ENCODE measurements around the gene CCDC154. TPM values are rescaled to one million over a fixed set of nuclear protein-coding genes. Genes with fewer than 3 reads are reported as not detected.
"Not testable (repeated sequence)": the region's sequence is repeated elsewhere in the genome, so short reads cannot be mapped to it uniquely, and the experiment has no call there.

Gene CCDC154
- total RNA-seq, 2 donors from 2014 or later: 0.55 to 0.59 TPM

DNA sequence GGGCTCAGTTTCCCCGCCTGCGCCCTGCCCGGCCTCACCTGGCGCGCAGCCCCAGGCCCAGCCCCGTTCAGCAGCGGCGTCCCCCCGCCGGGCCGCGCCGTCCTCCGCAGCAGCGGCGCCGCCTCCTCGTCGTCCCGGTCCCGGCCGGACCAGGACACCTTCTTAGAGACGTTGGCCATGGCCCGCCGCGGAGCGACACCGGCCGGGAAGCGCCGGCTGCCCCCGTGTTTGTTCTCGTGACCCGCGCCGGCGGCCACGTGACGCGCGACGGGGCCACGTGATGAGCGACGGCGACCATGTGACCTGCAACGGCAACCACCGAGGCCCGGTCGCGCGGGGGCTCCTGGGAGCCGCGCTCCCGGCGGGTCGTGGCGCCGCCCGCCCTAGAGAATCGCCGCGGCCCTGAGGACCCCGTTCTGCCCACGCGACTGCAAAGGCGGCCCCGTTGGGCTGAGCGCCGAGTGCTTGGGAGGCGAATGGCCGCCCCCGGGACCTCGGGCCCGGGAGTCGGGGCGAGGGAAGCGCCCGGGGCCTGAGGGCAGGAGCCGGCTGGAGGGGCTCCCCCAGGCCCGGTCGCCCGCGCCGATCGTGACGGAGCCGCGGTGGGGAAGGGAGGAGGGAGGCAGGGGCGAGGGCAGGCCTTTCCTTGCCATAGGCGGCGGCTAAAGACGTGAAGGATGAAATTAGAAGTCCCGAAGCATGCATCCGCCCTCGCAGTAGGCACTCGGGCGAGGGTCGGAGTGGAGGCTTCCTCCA is 30.6 kb upstream of the CCDC154 start, which contains the start of gene CLCN7:
TSS of gene CLCN7 (minus strand) at position 233 of the 756 bp plus-strand sequence. CDS start at position 179, 54 bp downstream.
- peak; percentile 99 for ATAC-seq
- intact Hi-C loops (cut with DNase I, micrococcal nuclease): no loop called here
- peak; percentile 89 to 94 for DNase-seq

DNA sequence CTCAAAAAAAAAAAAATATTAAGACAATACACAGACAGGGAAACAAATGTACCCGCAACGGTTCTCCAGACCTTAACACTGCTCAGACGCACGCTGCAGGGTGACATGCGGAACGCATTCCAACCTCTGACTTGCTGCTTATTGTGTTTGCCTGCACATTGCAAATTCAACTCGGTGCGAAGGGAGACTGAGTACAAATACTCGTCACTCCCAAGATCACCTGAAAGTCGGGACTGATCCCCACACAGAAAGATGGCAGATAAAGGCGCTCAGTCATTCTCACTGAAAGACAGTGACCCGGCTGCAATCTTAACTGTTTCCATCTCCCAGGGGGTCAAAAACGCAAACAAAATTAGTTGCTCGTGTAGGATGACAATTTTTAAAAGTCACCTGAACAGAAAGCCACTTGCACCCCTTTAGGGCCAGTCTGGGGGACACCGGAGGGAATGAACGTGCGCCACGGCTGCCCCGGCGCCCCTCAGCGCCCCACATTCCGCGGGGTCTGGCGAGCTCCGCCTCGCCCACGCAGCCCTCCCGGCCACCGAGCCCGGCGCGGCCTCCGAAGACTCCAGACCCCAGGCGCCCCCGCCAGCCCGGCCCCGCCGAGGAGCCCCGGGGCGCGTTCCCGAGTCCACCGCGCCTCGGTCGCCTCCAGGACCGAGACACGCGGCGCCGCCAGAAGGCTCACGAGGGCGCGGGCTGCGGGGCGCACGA is 29.9 kb upstream of the CCDC154 start:
- ATAC-seq: no peak
- intact Hi-C loops (cut with DNase I, micrococcal nuclease): no loop called here
- DNase-seq: no peak

DNA sequence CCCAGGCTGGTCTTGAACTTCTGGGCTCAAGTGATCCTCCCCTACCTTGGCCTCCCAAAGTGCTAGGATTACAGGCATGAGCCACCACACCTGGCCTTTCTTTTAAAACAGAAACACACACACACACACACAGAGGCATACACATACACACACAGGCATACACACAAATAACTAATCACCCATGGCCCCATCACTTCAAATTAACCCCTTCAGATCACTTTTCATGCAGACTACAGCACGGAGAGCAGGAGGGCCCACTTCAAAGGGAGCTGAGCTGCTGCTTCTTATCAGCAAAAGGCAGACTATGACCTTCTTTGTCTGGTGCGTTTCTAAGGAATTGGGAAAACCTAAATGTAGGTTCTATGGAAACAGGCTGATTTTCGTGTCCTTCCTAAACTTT is 28.6 kb upstream of the CCDC154 start:
- ATAC-seq (no peak), DNase-seq (no peak)
- intact Hi-C loops (cut with DNase I, micrococcal nuclease): no loop called here

DNA sequence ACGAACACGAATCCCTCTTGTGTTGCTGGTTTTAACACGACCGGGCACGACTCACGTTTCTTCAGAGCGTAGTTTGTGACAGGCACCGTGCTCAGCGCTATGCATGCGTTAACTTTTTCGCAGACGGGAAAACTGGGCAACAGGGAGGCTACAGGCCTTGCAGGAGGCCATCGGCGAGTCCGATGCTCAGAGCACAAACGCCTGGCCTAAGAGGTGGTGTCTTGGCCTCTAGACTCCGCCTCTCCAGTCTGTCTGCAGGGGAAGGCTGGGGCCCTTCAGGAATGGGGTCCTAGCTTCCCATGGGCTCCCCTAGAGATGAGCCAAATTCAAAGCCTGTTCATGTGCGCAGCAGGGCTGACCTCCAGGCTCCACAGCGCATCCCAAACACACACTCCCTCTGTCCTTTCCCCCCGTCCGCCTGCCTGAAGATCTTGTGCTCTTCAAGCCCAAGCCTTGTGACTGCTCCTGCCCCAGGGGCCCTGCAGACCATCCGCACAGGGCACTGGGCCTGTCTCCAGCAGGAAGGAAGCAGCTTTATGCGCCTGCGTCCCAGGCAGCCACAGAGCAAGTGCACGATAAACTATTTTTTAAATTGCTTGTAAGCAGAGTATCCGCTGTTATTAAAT is 27.3 kb upstream of the CCDC154 start:
- DNase-seq (no peak), ATAC-seq (no peak)
- intact Hi-C loops (cut with DNase I, micrococcal nuclease): no loop called here

DNA sequence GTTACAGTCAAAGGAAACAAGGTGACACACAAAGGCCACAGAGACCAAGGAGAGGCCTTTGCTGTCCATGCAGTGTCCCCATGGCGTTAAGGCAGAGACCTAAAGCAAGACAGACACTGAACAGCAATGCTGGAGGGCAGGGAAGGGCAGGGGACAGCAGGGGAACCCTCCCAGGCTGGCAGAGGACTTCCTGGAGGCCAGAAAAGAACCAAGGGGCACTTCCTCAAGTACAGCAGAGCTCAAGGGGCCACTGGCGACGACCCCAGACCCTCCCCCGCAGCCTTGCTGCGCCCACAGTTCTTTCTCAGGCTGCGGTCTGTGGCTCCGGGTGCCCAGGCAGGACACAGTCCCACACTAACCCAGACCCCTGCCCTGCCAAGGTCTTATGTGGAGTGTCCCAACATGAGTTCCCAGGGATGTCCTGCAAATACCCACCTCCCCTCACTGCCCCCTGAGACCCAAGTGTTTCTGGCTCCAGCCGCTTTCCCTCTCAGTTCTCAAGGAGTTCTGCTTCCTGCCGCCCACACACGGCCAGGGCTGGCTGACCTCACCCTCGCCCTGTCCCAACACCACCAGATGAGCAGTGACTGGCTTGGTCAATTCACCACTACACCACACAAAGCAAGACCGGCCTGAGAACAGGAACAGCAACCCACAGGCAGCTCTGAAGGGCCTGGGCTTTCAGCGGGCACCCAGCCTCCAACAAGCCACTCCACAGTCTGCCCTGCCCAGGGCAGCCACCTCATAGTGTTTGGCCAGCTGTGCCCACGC is 26.3 kb upstream of the CCDC154 start:
- DNase-seq (no peak), ATAC-seq (no peak)
- intact Hi-C loops (cut with DNase I, micrococcal nuclease): no loop called here

DNA sequence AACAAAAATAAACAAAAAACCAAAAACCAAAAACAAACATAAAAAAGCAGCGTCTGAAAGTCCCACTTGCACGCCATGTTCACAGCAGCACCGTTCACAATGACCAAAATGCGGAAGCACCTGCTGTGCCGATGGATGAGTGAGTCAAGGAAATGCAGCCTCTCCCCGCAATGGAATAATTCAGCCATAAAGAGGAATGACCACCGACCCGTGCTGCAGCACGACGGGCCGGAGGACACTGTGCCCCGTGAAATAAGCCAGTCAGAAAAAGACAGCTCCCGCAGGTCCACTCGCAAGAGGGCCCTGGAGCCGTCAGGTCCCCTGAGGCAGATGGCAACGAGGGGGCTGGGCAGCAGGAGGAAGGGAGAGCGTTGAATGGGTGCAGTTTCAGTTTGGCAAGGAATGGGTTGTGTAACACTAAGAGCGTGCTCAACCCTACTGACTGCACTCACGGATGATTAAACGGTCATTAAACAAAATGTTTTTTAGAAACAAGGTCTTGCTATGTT is 25.4 kb upstream of the CCDC154 start:
- ATAC-seq (no peak), DNase-seq (no peak)
- intact Hi-C loops (cut with DNase I, micrococcal nuclease): no loop called here

DNA sequence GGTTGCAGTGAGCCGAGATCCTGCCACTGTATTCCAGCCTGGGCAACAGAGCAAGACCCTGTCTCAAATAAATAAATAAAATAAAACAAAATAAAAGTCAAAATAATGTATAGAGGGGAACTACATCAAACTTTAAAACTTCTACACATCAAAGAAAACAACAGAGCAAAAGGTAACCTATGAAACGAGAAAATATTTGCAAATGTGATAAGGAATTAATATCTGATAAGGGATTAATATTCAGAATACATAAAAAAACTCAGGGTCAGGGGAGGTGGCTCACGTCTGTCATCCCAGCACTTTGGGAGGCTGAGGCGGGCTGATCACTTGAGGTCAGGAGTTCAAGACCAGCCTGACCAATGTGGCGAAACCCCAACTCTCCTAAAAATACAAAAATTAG is 24.8 kb upstream of the CCDC154 start:
- DNase-seq; ATAC-seq; intact Hi-C loops (cut with DNase I, micrococcal nuclease): not testable (repeated sequence)

DNA sequence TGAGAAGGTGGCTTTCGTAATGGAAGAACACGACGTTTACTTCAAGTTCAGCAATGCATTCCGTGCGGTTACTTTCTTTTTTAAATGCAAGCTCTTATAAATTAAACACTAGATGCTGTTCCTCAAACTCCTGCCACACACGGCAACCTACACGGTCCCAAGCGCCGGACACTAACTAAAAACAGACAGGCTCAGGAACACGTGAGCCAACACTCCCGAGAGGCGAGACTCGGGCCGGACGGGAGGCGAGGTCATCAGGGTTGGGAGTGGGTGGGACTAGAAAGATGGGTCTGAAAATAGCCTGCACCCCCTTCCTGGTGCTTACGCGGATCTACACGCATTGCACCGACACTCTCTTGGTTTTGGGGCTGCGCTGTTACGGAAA is 24.1 kb upstream of the CCDC154 start:
- DNase-seq (no peak), ATAC-seq (no peak)
- intact Hi-C loops (cut with DNase I, micrococcal nuclease): no loop called here

DNA sequence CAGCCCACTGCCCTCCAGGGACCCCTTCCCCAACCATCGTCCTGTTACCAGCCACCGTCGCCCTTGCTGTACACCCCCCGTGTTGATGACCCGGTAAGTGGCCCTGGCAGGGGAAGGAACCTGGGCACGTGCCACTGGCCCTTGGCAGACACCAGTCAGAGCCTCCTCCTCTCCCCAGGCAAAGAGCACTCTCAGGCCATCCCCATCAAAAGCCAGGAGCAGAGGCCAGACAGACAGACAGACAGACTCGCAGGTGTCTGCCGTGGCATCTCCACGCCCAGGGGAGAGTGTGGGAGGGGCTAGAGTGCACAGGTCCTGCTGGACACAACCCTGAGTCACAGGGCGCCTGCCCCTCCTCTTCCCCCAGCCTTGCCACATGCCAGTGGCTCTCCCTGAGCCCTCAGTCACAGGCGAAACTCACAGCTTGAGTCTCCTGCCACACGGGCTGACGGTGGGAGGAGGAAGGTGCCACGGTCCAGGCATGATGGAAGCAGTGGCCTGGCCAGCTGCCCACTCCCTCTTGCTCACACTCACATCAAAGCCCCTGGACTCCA is 22.7 kb upstream of the CCDC154 start:
- ATAC-seq (peak; percentile 28), DNase-seq (no peak)
- intact Hi-C loops (cut with DNase I, micrococcal nuclease): no loop called here

DNA sequence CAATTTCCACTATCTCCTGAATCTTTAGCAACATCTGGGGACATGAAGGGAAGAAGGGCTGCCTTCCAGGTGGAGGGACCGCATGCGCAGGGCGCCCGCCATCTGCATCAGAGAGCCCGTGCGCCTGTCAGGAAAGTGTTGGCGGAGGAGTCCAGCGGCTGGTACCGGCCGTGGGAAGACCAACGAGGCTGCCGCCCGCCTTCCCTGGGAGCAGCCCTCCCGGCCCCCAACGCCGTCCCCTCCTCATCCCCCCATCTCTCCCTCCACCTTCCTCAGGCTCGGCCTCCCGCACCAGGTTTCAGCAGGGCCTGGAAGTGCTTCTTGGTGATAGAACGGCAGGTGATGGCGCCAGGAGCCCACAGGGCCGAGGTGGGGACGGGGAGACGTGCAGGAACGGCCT is 21.7 kb upstream of the CCDC154 start:
- intact Hi-C loops (cut with DNase I, micrococcal nuclease): no loop called here
- no peak for ATAC-seq

DNA sequence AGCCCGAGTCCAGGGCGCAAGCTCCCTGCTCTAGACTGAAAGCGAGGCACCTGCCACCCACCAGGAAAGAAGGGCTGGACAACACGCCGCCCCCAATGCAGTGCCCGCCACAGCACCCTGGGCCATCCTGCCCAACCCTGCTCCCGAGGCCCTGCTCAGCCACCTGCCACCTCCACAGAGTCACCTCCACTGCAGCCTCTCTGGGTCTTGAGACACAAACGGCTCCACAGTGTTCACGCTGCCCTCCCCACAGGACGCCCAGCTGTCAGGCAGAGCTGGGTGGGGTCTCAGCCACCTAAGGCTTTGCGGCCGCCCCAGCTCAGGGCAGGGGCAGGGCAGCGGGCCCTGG is 21.2 kb upstream of the CCDC154 start:
- ATAC-seq (no peak), DNase-seq (no peak)
- intact Hi-C loops (cut with DNase I, micrococcal nuclease): no loop called here

More for the DNA sequence above, 21.7 kb upstream of the CCDC154 start:
- no peak for DNase-seq

DNA sequence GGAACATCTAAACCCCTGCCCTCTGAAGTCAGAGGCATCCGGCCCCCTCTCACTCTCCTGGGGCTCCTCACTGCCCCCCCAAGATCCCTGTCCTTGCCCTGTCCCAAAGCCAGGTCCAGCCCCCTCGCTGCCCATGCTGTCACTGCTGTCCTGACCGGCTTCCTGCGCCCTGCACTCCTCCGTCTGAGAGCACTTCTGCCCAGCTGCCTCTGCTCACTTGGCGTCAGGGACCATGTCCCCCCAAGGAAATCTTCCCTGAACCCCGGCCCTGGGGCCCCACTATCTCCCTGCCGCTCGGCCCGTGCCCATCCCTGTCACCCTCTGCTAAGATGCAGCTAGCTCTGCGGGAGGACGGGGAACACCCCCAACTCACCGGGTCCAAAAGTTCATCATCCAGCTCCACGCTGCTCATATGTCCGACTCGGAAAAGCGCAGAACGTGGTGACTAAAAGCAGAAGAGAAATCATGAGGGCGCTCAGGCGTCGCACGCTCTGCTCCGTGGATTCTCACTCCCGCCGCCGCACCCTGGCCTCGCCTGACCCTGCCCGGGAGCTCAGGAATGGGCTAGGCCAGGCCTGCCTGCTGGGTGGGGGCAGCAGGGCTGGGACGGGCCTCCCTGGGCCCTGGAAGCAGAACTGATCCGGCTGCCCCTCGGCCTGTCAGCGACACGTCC is 20.7 kb upstream of the CCDC154 start:
- DNase-seq (no peak), ATAC-seq (no peak)
- intact Hi-C loops (cut with DNase I, micrococcal nuclease): no loop called here

DNA sequence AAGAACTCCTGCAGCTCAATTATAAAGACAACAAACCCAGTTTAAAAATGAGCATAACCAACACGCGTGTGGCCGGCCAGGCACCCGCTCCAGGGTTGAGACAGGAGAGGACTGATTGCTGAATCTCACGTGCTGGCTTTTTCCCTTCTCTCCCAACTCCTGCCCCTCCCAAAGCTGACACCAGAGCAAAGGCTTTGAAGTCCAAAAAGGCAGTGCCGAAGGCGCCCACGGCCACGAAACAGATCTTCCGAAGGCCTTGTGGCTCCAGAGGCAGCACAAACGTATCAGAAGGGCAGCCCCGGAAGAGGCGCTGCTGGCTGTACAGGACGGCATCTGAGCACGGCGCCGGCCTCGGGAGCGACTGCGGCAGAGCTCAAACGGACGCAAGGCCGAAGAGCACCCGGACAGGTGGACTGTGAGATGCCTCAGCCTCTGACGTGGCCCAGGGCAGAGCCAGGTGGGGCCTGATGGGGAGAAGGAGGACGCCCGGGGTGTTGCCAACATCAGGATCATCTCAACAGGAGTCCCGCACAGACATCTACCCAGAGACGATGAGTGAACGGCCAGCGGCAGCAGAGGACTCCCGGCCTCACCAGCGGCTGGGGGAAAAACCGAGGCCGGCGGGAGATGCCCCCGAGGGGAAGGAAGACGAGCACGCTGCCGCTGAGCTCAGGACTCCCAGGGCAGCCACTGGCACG is 20.0 kb upstream of the CCDC154 start:
- ATAC-seq (no peak), DNase-seq (no peak)
- intact Hi-C loops (cut with DNase I, micrococcal nuclease): no loop called here

DNA sequence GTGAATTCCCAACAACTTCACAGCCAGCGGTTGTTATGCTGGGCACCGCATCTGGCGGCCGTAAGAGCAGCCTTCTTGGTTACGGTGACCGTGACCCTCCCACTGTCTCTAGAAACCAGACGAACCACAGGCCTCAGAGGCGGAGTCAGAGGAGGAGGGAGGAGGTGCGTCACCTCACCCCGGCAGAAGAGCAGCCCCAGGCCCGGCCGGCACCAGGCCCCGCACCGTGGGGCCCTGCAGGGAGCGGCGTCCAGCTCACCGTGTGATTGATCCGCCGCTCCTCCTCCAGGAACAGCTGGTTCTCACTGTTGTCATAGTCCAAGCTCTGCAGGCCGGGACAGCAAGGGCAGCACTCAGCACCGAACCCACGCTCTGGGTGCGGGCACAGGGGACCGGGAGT is 16.8 kb upstream of the CCDC154 start:
- intact Hi-C loops (cut with DNase I, micrococcal nuclease): no loop called here
- ATAC-seq (no peak), DNase-seq (no peak)

DNA sequence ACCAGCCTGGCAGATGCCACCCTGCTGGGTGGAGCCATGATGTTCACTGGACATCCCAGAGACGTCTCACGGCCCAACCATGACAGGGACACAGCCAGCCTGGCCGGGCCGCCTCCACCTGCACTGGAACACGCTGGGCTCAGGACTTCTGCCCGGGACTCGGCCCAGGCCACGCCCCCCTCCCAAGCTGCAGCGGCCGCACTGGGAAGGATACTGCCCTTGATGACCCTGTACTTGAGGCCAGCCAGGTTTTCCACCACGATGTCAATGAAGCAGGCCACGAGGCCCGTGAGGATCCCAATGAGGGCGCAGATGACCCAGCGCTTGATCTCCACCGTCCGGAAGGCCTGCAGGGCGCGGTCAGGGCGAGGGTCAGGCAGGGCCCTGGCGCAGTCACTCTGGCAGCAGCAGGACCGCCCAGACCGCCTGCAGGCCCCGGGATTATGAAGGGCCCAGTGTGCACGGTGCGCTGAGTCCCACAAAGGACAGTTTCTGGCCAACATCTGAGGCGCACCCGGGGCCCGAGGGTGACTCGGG is 16.3 kb upstream of the CCDC154 start:
- DNase-seq (no peak), ATAC-seq (no peak)
- intact Hi-C loops (cut with DNase I, micrococcal nuclease): no loop called here

DNA sequence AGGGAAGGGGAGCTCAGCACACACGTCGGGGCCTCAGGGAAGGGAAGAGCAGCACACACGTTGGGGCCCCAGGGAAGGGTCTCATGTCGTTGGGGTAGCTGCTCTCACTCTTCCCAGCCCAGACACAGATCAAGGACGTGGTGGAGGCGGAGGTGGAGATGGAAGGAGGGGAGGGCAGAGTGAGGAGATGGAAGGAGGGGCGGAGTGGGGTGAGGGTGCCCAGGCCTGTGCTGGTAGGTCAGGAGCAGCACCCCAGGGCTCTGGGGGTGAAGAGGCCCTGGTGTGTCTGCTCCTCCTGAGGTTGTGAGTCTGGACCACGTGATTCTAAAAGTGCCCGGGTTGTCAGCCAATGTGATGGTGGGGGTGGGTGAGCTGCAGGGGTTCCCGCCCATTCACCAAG is 15.6 kb upstream of the CCDC154 start:
- intact Hi-C loops (cut with DNase I, micrococcal nuclease): no loop called here
- ATAC-seq (no peak), DNase-seq (no peak)

DNA sequence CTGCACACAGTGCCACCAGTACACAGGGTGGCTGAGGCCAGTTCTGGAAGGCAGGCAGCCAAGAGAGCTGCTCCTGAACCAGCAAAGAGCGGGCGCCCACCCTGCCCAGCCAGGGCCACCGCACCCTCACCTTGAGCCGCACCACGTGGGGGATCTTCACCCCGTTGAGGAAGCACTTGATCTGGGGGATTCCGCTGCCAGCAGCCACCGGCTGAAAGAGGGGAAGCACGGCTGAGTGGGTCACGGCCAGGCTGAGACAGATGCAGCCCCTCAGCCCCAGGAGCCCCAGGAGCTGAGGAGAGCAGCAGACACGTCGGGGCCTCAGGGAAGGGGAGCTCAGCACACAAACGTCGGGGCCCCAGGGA is 14.6 kb upstream of the CCDC154 start:
- DNase-seq (no peak), ATAC-seq (no peak)
- intact Hi-C loops (cut with DNase I, micrococcal nuclease): no loop called here
